HCT116 (cell line): Measurements from ENCODE around the gene MSH3. TPM values are rescaled to one million over a fixed set of nuclear protein-coding genes. Genes with fewer than 3 reads are reported as not detected.

Source experiments
- ATAC-seq: fragments of 200-7000 bp; cut with Tn5 transposase; 2 replicates; pipeline ENCODE4 v1.9.1; 2020; ENCODE audit warnings: mild to moderate bottlenecking, moderate library complexity
- BruUV-seq: library from RNA; stranded (reverse); fragments of 400-500 nt; replicated peaks from 2 replicates; lab custom pipeline; 2021; lab: Mats Ljungman, UMichigan
- CTCF ChIA-PET: fragments of 300-600 bp; sonication (Branson Sonifier 250); formaldehyde crosslinking; loops from one replicate; lab custom pipeline; 2021; ENCODE audit warnings: antibody characterized with exemption; lab: Charles Lee
- POLR2A ChIA-PET: fragments of 300-600, 350-600 bp; sonication (Branson Sonifier 250); formaldehyde crosslinking; loops from one replicate; lab custom pipeline; 2021; ENCODE audit warnings: antibody characterized with exemption; lab: Charles Lee
- RAD21 ChIA-PET, 2 experiments: fragments of 300-600 bp; sonication (Branson Sonifier 250); formaldehyde crosslinking; loops; one replicate each; lab custom pipeline; 2023; ENCODE audit warnings: low total read pairs in 2 of 2; ENCODE audit not compliant: uncharacterized antibody in 2 of 2, unreplicated experiment in 2 of 2, low non-redundant PET in 1 of 2; lab: Charles Lee
- DNase-seq: peaks from one replicate; pipeline ENCODE4 v3.0.0-alpha.2; 2010; ENCODE audit warnings: low read depth, low spot score
- H2AFZ ChIP-seq: fragments of 200-600 bp; shearing (Covaris generic), sonication (generic); 2 replicates; pipeline ENCODE4 v1.6.1; 2017; ENCODE audit warnings: low read depth, mixed run types, mixed read lengths, antibody characterized with exemption, low read length; ENCODE audit not compliant: poor library complexity, severe bottlenecking
- H3K27ac ChIP-seq: 2 replicates; pipeline ENCODE4 v1.5.1; 2012; ENCODE audit warnings: low read depth, low read length
- H3K27me3 ChIP-seq: fragments of 200-600 bp; sonication (generic); 2 replicates; pipeline ENCODE4 v1.6.1; 2016; ENCODE audit warnings: mixed run types, low read length, mixed read lengths; ENCODE audit not compliant: insufficient read depth
- H3K36me3 ChIP-seq, 2 experiments: fragments of 200-500 bp in 1 of 2; fragments of 200-600 bp in 1 of 2; sonication (Bioruptor generic) in 1 of 2; sonication (generic) in 1 of 2; 2 replicates each; pipeline versions ENCODE4 v1.5.1 to v1.6.1; 2014 to 2016; ENCODE audit warnings: low read length in 2 of 2, inconsistent platforms in 1 of 2, mixed read lengths in 1 of 2, mixed run types in 1 of 2; ENCODE audit not compliant: insufficient read depth in 2 of 2, control insufficient read depth in 1 of 2
- H3K4me1 ChIP-seq, 2 experiments: fragments of 200-600 bp in 1 of 2; sonication (generic) in 1 of 2; 2 replicates each; pipeline versions ENCODE4 v1.5.1 to v1.6.1; 2012 to 2017; ENCODE audit warnings: low read length in 2 of 2, inconsistent platforms in 1 of 2, mild to moderate bottlenecking in 1 of 2, mixed read lengths in 1 of 2, mixed run types in 1 of 2, moderate library complexity in 1 of 2; ENCODE audit not compliant: insufficient read depth in 2 of 2, control insufficient read depth in 1 of 2
- H3K4me2 ChIP-seq: fragments of 200-600 bp; sonication (generic); 2 replicates; pipeline ENCODE4 v1.6.1; 2017; ENCODE audit warnings: mixed run types, low read length, mixed read lengths
- H3K4me3 ChIP-seq, 2 experiments: fragments of 200-600 bp in 1 of 2; sonication (generic) in 1 of 2; replicated peaks in 1 of 2; 2 replicates each; pipeline ENCODE4 v1.5.1; 2011 to 2016; ENCODE audit warnings: low read length in 2 of 2, control low read depth in 1 of 2, low read depth in 1 of 2, mild to moderate bottlenecking in 1 of 2, mixed read lengths in 1 of 2, mixed run types in 1 of 2
- H3K79me2 ChIP-seq: fragments of 200-600 bp; sonication (generic); 2 replicates; pipeline ENCODE4 v1.6.1; 2017; ENCODE audit warnings: mild to moderate bottlenecking, mixed run types, low read length, moderate library complexity, mixed read lengths; ENCODE audit not compliant: insufficient read depth
- H3K9ac ChIP-seq: fragments of 200-600 bp; sonication (generic); 2 replicates; pipeline ENCODE4 v1.6.1; 2016; ENCODE audit warnings: low read length, mixed read lengths
- H3K9me2 ChIP-seq: fragments of 200-600 bp; sonication (generic), shearing (Covaris generic); 2 replicates; pipeline ENCODE4 v1.6.1; 2017; ENCODE audit warnings: mixed run types, mild to moderate bottlenecking, moderate library complexity; ENCODE audit not compliant: insufficient read depth
- H3K9me3 ChIP-seq, 2 experiments: fragments of 200-500 bp in 1 of 2; fragments of 200-600 bp in 1 of 2; sonication (Bioruptor generic) in 1 of 2; sonication (generic) in 1 of 2; 2 replicates each; pipeline ENCODE4 v1.6.1; 2014 to 2017; ENCODE audit warnings: low read length in 2 of 2, mixed read lengths in 2 of 2, inconsistent platforms in 1 of 2, low read depth in 1 of 2, mild to moderate bottlenecking in 1 of 2, mixed run types in 1 of 2, moderate library complexity in 1 of 2; ENCODE audit not compliant: control insufficient read depth in 1 of 2, insufficient read depth in 1 of 2
- H4K20me1 ChIP-seq: fragments of 200-600 bp; sonication (generic), shearing (Covaris generic); 2 replicates; pipeline ENCODE4 v1.6.1; 2017; ENCODE audit warnings: mixed run types, mild to moderate bottlenecking, moderate library complexity; ENCODE audit not compliant: insufficient read depth
- CBX3 ChIP-seq: IDR thresholded peaks from 2 replicates; pipeline ENCODE4 v1.6.1; 2012; ENCODE audit warnings: low read depth
- CEBPB ChIP-seq: IDR thresholded peaks from 2 replicates; pipeline ENCODE4 v1.6.1; 2012; ENCODE audit warnings: low read depth
- EGR1 ChIP-seq: IDR thresholded peaks from 2 replicates; pipeline ENCODE4 v1.6.1; 2012; ENCODE audit warnings: low read depth
- ELF1 ChIP-seq: IDR thresholded peaks from 2 replicates; pipeline ENCODE4 v1.6.1; 2012; ENCODE audit warnings: low read depth, borderline replicate concordance
- EZH2 ChIP-seq: fragments of 200-600 bp; sonication (generic); IDR thresholded peaks from 2 replicates; pipeline ENCODE4 v1.6.1; 2017; ENCODE audit warnings: antibody characterized with exemption, mixed run types
- EZH2phosphoT487 ChIP-seq: fragments of 200-600 bp; IDR thresholded peaks from 2 replicates; pipeline ENCODE4 v1.6.1; 2018; ENCODE audit warnings: antibody characterized with exemption, borderline replicate concordance
- FOSL1 ChIP-seq: IDR thresholded peaks from 2 replicates; pipeline ENCODE4 v1.6.1; 2012; ENCODE audit warnings: low read depth
- JUND ChIP-seq: IDR thresholded peaks from 2 replicates; pipeline ENCODE4 v1.6.1; 2012
- MAX ChIP-seq: IDR thresholded peaks from 2 replicates; pipeline ENCODE4 v1.6.1; 2012
- POLR2AphosphoS5 ChIP-seq: IDR thresholded peaks from 2 replicates; pipeline ENCODE4 v1.6.1; 2011; ENCODE audit warnings: mild to moderate bottlenecking, low read depth, low read length, moderate library complexity
- REST ChIP-seq: IDR thresholded peaks from 2 replicates; pipeline ENCODE4 v1.6.1; 2012; ENCODE audit warnings: low read depth
- SP1 ChIP-seq: IDR thresholded peaks from 2 replicates; pipeline ENCODE4 v1.6.1; 2012; ENCODE audit warnings: low read depth
- SRF ChIP-seq: IDR thresholded peaks from 2 replicates; pipeline ENCODE4 v1.6.1; 2012; ENCODE audit warnings: low read depth
- TCF7L2 ChIP-seq: IDR thresholded peaks from 2 replicates; pipeline ENCODE4 v1.7.0; 2011; ENCODE audit warnings: borderline replicate concordance, inconsistent platforms; ENCODE audit not compliant: insufficient read depth, insufficient read length; ENCODE audit errors: extremely low read depth
- YY1 ChIP-seq: IDR thresholded peaks from 2 replicates; pipeline ENCODE4 v1.6.1; 2011; ENCODE audit warnings: low read length, low read depth, moderate library complexity, mild to moderate bottlenecking; ENCODE audit not compliant: insufficient replicate concordance; ENCODE audit errors: extremely low read depth
- ZNF274 ChIP-seq: fragments of 200-500 bp; sonication (Bioruptor generic); IDR thresholded peaks from 2 replicates; pipeline ENCODE4 v1.6.1; 2014; ENCODE audit warnings: mild to moderate bottlenecking, low read depth, low read length, inconsistent platforms
- intact Hi-C: fragments of 100-400 bp; cut with micrococcal nuclease; formaldehyde crosslinking; loops from 2 replicates; pipeline ENCODE4 v1.10.0; 2022
- total RNA-seq: library from RNA; stranded (reverse); gene quantifications from one replicate; pipeline ENCODE4 v1.2.1, GENCODE V29; 2021; ENCODE audit not compliant: unreplicated experiment

MSH3 gene
- total RNA-seq, 1 experiment from 2014 or later = 4.9 TPM

- no peak overlapping the region for H3K4me3 ChIP-seq
- H3K9ac ChIP-seq = no peak overlapping the region
- H3K36me3 ChIP-seq = no peaks in the 10 kb centered on the region
- no peak for DNase-seq
- no peaks in the 10 kb centered on the region for H3K9me2 ChIP-seq
- H3K79me2 ChIP-seq = no peaks in the 10 kb centered on the region
- no peaks in the 10 kb centered on the region for H3K9me3 ChIP-seq
- ChIA-PET RAD21 (no interaction called here), CTCF (no interaction called here), POLR2A (no interaction called here)
- no peaks in the 10 kb centered on the region for H4K20me1 ChIP-seq
- H3K27ac ChIP-seq = no peak overlapping the region
- no peaks in the 10 kb centered on the region for H3K27me3 ChIP-seq
- H3K4me1 ChIP-seq = no peaks in the 10 kb centered on the region
- no peak overlapping the region for H2AFZ ChIP-seq
- ATAC-seq = no peak
- BruUV-seq = no TSS peak
- H3K4me2 ChIP-seq = no peak overlapping the region
- intact Hi-C loops = no loop called here
- TF ChIP-seq REST = peak; percentile 62
- no peak for TF ChIP-seq SRF
These were observed 266.6 kb downstream of the MSH3 start for GRCh38 chr5:80921026-80921425.

- ChIA-PET POLR2A (no interaction called here), RAD21 (no interaction called here), CTCF (no interaction called here)
- DNase-seq (no peak), ATAC-seq (no peak)
- no peaks in the 10 kb centered on the region for H3K36me3 ChIP-seq
- no peak overlapping the region for H2AFZ ChIP-seq
- no peaks in the 10 kb centered on the region for H4K20me1 ChIP-seq
- H3K9ac ChIP-seq = no peak overlapping the region
- intact Hi-C loops = no loop called here
- H3K9me2 ChIP-seq = no peaks in the 10 kb centered on the region
- no peak overlapping the region for H3K4me3 ChIP-seq
- H3K27me3 ChIP-seq = no peaks in the 10 kb centered on the region
- H3K9me3 ChIP-seq = no peaks in the 10 kb centered on the region
- H3K4me1 ChIP-seq = no peaks in the 10 kb centered on the region
- BruUV-seq = no TSS peak
- no peaks in the 10 kb centered on the region for H3K79me2 ChIP-seq
- no peak overlapping the region for H3K27ac ChIP-seq
- no peak overlapping the region for H3K4me2 ChIP-seq
- TF ChIP-seq POLR2AphosphoS5 = no peak
- no peak for TF ChIP-seq EGR1
- TF ChIP-seq CBX3 = no peak
- TF ChIP-seq MAX = no peak
- no peak for TF ChIP-seq YY1
- no peak for TF ChIP-seq EZH2
- no peak for TF ChIP-seq SP1
- TF ChIP-seq CEBPB = no peak
- TF ChIP-seq ELF1 = no peak
- TF ChIP-seq EZH2phosphoT487 = no peak
- no peak for TF ChIP-seq TCF7L2
- TF ChIP-seq ZNF274 = no peak
- no peak for TF ChIP-seq FOSL1
- TF ChIP-seq JUND = no peak
These were observed 271.5 kb downstream of the MSH3 start for GRCh38 chr5:80925931-80926330.
